Subcutaneous abdominal adipose tissue (tissue), 5 donors: Measurements from ENCODE around the gene UNC93A.
"Not testable (repeated sequence)": the region's sequence is repeated elsewhere in the genome, so short reads cannot be mapped to it uniquely, and the experiment has no call there.

Experiments
- H3K27ac ChIP-seq: one replicate; pipeline ENCODE4 v1.7.0; 2013; ENCODE audit warnings: low read depth, mild to moderate bottlenecking, inconsistent platforms, low read length, moderate library complexity
- H3K27me3 ChIP-seq, 5 donors: one replicate each; pipeline ENCODE4 v1.7.0; 2013; ENCODE audit warnings: low read length in 5 of 5, inconsistent platforms in 1 of 5; ENCODE audit not compliant: control insufficient read depth in 5 of 5, insufficient read depth in 4 of 5
- H3K36me3 ChIP-seq, 5 donors: one replicate each; pipeline ENCODE4 v1.7.0; 2013; ENCODE audit warnings: low read length in 5 of 5; ENCODE audit not compliant: control insufficient read depth in 5 of 5, insufficient read depth in 5 of 5
- H3K4me1 ChIP-seq, 5 donors: one replicate each; pipeline ENCODE4 v1.7.0; 2013; ENCODE audit warnings: low read length in 5 of 5, mild to moderate bottlenecking in 3 of 5, moderate library complexity in 1 of 5; ENCODE audit not compliant: control insufficient read depth in 5 of 5, insufficient read depth in 5 of 5
- H3K4me3 ChIP-seq, 5 donors: one replicate each; pipeline ENCODE4 v1.7.0; 2013; ENCODE audit warnings: low read length in 5 of 5, low read depth in 1 of 5
- H3K9ac ChIP-seq, 5 donors: one replicate each; pipeline ENCODE4 v1.7.0; 2013; ENCODE audit warnings: low read length in 5 of 5, mild to moderate bottlenecking in 4 of 5, moderate library complexity in 3 of 5
- H3K9me3 ChIP-seq, 5 donors: one replicate each; pipeline ENCODE4 v1.7.0; 2013; ENCODE audit warnings: low read length in 5 of 5; ENCODE audit not compliant: control insufficient read depth in 5 of 5
- donor health status: healthy.
- donor health status: healthy.
- donor health status: healthy.
- donor health status: healthy.
- donor health status: healthy.

Gene UNC93A

DNA sequence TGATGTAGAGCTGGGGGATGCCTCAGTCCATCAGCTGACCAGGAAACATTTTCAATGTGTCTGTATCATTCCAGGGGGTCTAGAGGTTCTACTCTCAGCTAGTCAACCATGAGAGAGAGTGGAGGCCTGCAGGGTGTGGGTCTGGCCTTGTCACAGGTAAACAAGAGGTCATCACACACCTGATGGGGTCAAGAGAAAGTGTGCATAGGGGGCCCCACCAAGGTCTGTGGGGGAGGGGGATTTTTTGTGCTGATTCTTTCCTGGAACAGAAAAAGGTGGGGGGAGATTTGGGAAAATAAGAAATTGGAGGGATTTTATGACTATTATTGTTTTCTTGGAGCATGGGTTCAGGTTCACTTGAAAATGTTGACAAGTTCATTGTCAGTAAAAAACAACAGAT lies 8.9 kb upstream of the UNC93A start:
- H3K27ac ChIP-seq = no peak overlapping the region
- H3K9me3 ChIP-seq = no peaks in the 10 kb centered on the region
- peaks cover 0 to 16% (median 10%) of the 10 kb centered on the region in 5 donors for H3K27me3 ChIP-seq
- H3K4me1 ChIP-seq = no peaks in the 10 kb centered on the region
- H3K4me3 ChIP-seq = no peak overlapping the region
- no peak overlapping the region for H3K9ac ChIP-seq
- H3K36me3 ChIP-seq = no peaks in the 10 kb centered on the region

DNA sequence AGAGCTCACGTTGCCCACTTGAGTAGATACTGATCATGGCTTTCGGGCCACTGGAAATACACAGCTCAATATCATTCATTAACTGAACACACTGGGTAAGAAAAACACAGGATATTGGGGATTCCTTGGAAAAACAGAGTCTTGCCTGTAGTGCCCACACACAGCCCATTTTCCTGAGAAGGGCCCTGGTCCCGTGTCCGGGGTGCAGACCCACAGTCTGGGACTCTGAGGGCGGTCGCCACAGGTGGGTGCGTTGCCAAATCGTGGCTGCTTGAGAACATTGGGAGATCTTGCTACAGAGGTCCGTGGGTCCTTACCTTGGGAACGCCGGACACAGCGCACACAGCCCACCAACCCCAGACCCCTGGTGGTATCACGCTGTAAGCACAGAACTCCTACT lies 6.5 kb upstream of the UNC93A start:
- not testable (repeated sequence) for H3K27ac ChIP-seq, H3K4me1 ChIP-seq, H3K4me3 ChIP-seq, H3K9me3 ChIP-seq, H3K9ac ChIP-seq, H3K36me3 ChIP-seq, H3K27me3 ChIP-seq

DNA sequence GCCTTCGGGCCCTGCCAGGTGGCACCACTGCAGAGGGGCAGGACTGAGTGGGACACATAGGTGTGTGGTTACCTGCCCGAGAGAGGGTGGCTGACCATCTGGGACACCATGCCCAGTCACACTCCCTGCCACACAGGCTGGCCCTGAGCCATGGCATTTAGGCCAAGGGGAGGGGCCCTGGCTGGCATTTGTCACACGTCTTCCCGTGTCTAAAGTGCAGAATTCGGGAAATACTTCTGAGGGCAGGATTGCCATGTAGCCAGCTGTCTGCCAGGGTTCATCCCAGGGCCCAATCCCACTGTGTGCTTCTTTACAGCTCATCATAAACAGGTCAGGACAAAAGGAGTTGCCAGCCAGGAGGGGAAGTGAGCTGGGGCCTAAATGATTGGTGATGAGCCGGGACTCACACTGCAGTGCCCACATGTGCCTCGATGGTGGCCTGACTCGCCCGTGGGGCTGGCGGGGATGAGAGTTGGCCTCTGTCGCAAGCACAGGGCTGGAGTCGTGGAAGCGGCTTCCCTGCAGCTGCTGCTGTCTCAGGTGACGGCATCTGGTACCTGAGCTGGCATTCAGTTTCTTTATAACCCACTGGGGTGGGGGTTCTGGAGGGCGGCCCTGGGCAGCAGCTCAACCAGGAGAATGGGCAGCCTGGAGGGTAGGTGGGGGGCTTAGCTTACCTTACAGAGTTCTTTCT lies 5.9 kb upstream of the UNC93A start:
- H3K4me1 ChIP-seq = no peaks in the 10 kb centered on the region
- H3K27me3 ChIP-seq = peaks cover 0 to 7% (median 3%) of the 10 kb centered on the region in 5 donors
- H3K9me3 ChIP-seq = no peaks in the 10 kb centered on the region
- no peak overlapping the region for H3K4me3 ChIP-seq
- H3K9ac ChIP-seq = no peak overlapping the region
- no peak overlapping the region for H3K27ac ChIP-seq
- H3K36me3 ChIP-seq = no peaks in the 10 kb centered on the region

DNA sequence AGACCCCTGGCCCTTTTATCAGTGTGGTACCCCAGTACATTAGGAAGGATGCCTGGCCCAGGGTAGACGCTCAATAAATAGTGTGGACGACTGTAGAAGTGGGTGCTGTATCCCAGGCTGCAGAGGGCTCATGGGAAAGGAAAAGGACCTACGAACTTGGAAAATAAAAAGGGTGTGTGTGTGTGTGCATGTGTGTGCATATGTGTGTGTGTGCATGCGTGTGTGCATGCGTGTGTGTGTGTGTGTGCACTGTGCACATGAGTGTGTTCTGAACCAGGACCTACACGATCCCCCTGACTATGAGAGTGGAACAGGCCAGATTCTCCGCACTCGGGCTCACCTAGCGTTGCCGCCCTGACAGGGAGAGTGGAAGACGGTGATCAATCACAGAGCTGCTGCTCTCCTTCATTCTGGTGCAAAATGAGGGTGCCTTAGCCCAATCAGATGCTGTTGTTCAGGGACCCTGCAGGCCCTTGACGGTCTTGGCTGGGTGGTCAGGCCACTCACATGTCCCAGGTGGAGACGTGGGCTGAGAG lies 3.5 kb upstream of the UNC93A start:
- Histone ChIP-seq H3K27me3 (peaks cover 0 to 4% (median 0%) of the 10 kb centered on the region in 5 donors), H3K36me3 (no peaks in the 10 kb centered on the region), H3K9me3 (no peaks in the 10 kb centered on the region), H3K4me3 (no peak overlapping the region), H3K4me1 (no peaks in the 10 kb centered on the region), H3K27ac (no peak overlapping the region), H3K9ac (no peak overlapping the region)

DNA sequence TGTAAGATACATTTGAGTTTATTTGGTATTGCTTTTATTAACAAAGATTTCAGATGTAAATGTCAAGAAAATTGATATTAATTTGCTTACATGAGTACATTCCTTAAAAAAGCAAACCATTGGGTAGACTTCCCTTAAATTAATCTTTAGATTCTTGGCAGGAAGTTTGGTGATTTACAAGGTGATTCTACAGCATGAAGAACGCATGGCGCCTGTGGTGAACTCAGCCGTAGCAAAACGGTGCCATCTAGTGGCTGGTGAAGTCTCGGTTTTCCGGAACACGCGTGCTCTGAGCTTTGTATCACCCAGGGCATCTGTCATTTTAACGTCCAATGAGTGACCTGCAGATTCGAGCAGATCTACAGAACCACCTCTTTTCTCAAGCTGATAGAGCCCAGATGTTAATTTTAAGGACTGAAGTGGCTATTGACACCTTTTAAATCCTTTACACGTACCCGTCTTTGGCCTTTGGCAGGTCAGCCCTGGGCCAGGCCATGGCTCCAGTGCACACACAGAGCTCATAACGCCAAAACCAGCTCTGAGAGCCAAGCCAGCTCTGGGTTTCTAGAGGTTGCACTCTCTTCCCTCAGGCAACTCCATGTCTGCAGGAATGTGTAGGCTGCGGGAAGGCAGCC lies 2.4 kb upstream of the UNC93A start:
- not testable (repeated sequence) for H3K36me3 ChIP-seq, H3K9me3 ChIP-seq, H3K4me1 ChIP-seq, H3K4me3 ChIP-seq, H3K27ac ChIP-seq, H3K9ac ChIP-seq, H3K27me3 ChIP-seq

DNA sequence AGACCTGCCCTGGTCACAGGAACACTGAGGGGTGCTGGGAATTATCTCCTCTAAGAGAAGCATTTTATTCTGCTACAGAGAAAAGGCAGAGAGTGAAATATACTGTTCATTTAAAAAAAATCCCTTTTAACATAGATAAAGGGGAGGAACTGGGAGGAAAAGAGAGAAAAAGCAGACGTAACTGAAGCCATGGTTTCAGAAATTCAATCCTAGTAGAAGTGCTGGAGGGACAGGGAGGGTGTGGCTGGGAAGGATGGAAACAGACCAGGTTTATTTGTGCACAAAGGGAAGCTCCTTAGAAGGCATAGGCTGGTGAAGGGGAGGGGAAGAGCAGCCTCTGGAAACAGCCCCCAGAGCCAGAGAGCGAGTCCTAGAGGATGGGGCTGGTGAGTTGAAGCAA lies 1.8 kb upstream of the UNC93A start:
- not testable (repeated sequence) for H3K27me3 ChIP-seq, H3K4me1 ChIP-seq, H3K9ac ChIP-seq, H3K4me3 ChIP-seq, H3K36me3 ChIP-seq, H3K27ac ChIP-seq, H3K9me3 ChIP-seq

DNA sequence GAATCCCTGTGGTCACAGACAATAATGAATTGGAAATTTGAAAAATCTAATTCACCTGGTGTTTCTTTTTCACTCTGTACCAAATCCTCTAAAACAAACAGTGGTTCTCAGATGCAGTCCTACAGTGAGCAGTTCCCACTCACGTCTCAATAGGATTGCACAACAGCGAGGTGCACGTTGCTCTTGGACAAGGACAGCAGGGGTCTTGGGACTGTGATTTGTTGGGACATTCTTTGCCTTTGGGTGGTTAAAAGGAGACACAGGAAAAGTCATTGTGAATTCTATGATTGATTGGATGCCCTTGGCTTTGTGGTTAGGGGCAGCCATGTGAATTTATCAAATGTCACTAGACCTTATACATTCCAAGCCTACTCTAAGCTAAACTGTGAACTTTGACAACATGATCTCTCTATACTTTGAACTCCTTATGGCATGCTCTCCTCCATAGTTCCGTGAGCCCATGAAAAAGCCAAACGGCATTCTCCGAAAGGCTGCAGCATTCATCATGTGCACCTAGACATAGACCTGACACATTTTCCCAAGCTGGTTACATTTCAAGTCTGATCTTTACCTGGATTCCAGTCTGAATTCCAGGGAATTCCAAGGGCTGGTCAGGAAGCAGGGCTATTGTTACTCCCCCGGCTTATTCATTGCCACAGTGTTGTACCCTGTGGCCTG lies 647 bp downstream of the UNC93A start:
- no peak overlapping the region for H3K27ac ChIP-seq
- no peak overlapping the region for H3K9ac ChIP-seq
- no peak overlapping the region for H3K4me3 ChIP-seq
- H3K9me3 ChIP-seq = no peaks in the 10 kb centered on the region
- no peaks in the 10 kb centered on the region for H3K36me3 ChIP-seq
- peaks cover 0 to 6% (median 2%) of the 10 kb centered on the region in 5 donors for H3K27me3 ChIP-seq
- H3K4me1 ChIP-seq = no peaks in the 10 kb centered on the region

DNA sequence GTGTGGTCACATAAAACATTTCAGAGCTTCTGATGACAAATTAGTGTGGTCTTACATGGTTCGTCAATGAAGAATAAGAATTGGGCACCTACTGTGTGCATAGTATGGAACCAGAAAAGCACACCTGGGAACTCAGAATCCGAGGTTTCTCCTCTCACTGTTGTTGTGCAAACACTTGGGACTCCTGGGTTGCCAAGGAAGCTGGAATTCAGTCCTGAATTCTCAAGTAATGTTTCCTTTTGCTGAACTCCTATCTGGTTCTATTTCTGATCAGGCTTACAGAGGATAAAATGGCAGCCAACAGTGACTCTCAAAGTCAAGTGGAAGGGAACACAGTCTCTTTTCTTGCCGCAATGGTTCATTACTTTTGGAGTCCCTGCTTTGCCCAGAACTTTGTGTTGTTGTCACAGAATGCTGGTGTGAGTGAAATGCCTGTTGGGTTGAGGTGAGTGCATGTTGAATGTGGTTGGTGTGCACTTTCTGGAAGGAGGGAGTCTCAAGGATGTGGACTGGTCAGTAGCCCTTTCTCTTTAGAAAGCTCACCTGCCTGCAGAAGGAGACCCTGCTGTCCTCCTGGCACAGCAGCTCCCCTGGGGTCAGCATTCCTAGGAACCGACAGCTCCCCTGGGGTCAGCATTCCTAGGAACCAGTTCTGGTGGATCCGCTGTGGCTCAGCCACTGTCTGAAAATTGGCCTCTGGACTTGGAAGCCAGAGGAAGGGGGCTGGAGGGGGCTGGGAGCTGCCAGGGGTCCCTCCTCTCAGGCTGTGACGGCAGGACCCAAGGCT lies 1.4 kb downstream of the UNC93A start:
- H3K27me3 ChIP-seq = peaks cover 0 to 6% (median 2%) of the 10 kb centered on the region in 5 donors
- H3K9me3 ChIP-seq = no peaks in the 10 kb centered on the region
- no peak overlapping the region for H3K4me3 ChIP-seq
- no peaks in the 10 kb centered on the region for H3K4me1 ChIP-seq
- H3K9ac ChIP-seq = no peak overlapping the region
- H3K36me3 ChIP-seq = no peaks in the 10 kb centered on the region
- H3K27ac ChIP-seq = no peak overlapping the region

DNA sequence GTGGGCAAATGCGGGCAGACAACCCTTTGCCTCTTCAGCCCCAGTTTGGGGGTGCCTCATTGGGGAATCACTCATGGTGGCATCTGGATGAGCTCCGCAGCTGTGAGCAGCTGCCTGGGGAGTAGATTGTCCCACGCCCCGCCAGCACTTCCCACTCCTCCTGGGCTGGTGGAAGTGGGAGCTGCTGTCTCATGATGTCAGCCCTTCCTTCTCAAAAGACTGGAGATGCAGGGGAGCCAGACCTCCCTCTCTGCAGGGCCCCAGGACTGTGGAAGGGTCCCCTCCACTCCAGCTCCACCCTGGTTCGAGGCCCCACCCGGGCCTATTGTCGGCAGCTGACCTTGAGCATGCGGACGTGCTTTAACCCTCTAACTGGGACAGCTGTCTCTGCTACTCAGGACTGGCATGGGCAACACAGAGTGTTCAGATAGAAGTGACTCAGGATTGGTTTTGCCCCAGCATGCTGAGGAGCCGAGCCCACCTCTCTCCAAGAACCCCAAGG lies 2.0 kb downstream of the UNC93A start:
- Histone ChIP-seq H3K4me1 (no peaks in the 10 kb centered on the region), H3K27ac (no peak overlapping the region), H3K4me3 (no peak overlapping the region), H3K9ac (no peak overlapping the region), H3K36me3 (no peaks in the 10 kb centered on the region), H3K27me3 (peaks cover 0 to 6% (median 2%) of the 10 kb centered on the region in 5 donors), H3K9me3 (no peaks in the 10 kb centered on the region)
